IMR-90 (cell line): ENCODE data around the gene POLR2I. TPM values are rescaled to one million over a fixed set of nuclear protein-coding genes. Genes with fewer than 3 reads are reported as not detected.

Experiments
- ATAC-seq: fragments of 200-7000 bp; cut with Tn5 transposase; 2 replicates; pipeline ENCODE4 v1.9.1; 2020; ENCODE audit warnings: low read depth, mild to moderate bottlenecking, moderate library complexity
- BruUV-seq: library from RNA; stranded (reverse); fragments of 400-500 nt; replicated peaks from 2 replicates; lab custom pipeline; 2021; lab: Mats Ljungman, UMichigan
- CTCF ChIA-PET: fragments of 300-600 bp; formaldehyde crosslinking; extraction: SDS; loops from one replicate; lab custom pipeline; 2021; ENCODE audit warnings: antibody characterized with exemption; lab: Yijun Ruan, JAX
- POLR2A ChIA-PET: fragments of 300-600 bp; sonication (Branson Sonifier 250); formaldehyde crosslinking; loops from one replicate; lab custom pipeline; 2022; ENCODE audit warnings: antibody characterized with exemption; ENCODE audit not compliant: unreplicated experiment; lab: Charles Lee
- DNase-seq: peaks from one replicate; pipeline ENCODE4 v3.0.0; 2013
- H2AFZ ChIP-seq: replicated peaks from 2 replicates; pipeline ENCODE3; 2013; ENCODE audit warnings: low read length, mild to moderate bottlenecking; ENCODE audit not compliant: poor library complexity
- H2AK5ac ChIP-seq: 2 replicates; pipeline ENCODE4 v1.6.1; 2013; ENCODE audit warnings: low read depth, low read length, inconsistent platforms
- H2AK9ac ChIP-seq: replicated peaks from 2 replicates; pipeline ENCODE3; 2013; ENCODE audit warnings: mild to moderate bottlenecking, low read depth, low read length, moderate library complexity; ENCODE audit not compliant: poor library complexity
- H2BK120ac ChIP-seq: 2 replicates; pipeline ENCODE4 v1.6.1; 2013; ENCODE audit warnings: low read depth, low read length, inconsistent platforms
- H2BK15ac ChIP-seq: 3 replicates; pipeline ENCODE4 v1.6.1; 2013; ENCODE audit warnings: low read depth, low read length, inconsistent platforms
- H2BK20ac ChIP-seq: 2 replicates; pipeline ENCODE4 v1.6.1; 2013; ENCODE audit warnings: low read depth, mild to moderate bottlenecking, inconsistent platforms, low read length, moderate library complexity
- H2BK5ac ChIP-seq: 2 replicates; pipeline ENCODE4 v1.6.1; 2013; ENCODE audit warnings: mild to moderate bottlenecking, low read depth, low read length, inconsistent platforms; ENCODE audit not compliant: poor library complexity, severe bottlenecking
- H3K14ac ChIP-seq: replicated peaks from 2 replicates; pipeline ENCODE4 v1.6.1; 2013; ENCODE audit warnings: low read depth, low read length, inconsistent platforms
- H3K18ac ChIP-seq: 2 replicates; pipeline ENCODE4 v1.6.1; 2013; ENCODE audit warnings: low read depth, low read length, control low read depth
- H3K23ac ChIP-seq: 2 replicates; pipeline ENCODE4 v1.6.1; 2013; ENCODE audit warnings: low read depth, low read length, inconsistent platforms
- H3K27ac ChIP-seq: 2 replicates; pipeline ENCODE4 v1.5.1; 2013; ENCODE audit warnings: mild to moderate bottlenecking, control low read depth, low read length; ENCODE audit not compliant: insufficient read depth
- H3K27me3 ChIP-seq: 2 replicates; pipeline ENCODE4 v1.6.1; 2013; ENCODE audit warnings: low read length; ENCODE audit not compliant: control insufficient read depth, insufficient read depth
- H3K36me3 ChIP-seq: 2 replicates; pipeline ENCODE4 v1.6.1; 2013; ENCODE audit warnings: low read length, mixed read lengths; ENCODE audit not compliant: control insufficient read depth, insufficient read depth
- H3K4ac ChIP-seq: 2 replicates; pipeline ENCODE4 v1.6.1; 2013; ENCODE audit warnings: low read depth, low read length, inconsistent platforms
- H3K4me1 ChIP-seq: 2 replicates; pipeline ENCODE4 v1.6.1; 2013; ENCODE audit warnings: low read length, mixed read lengths; ENCODE audit not compliant: control insufficient read depth, insufficient read depth
- H3K4me2 ChIP-seq: 2 replicates; pipeline ENCODE4 v1.6.1; 2013; ENCODE audit warnings: low read depth, mild to moderate bottlenecking, control low read depth, low read length, moderate library complexity
- H3K4me3 ChIP-seq: 2 replicates; pipeline ENCODE4 v1.5.1; 2013; ENCODE audit warnings: low read depth, mild to moderate bottlenecking, control low read depth, low read length, moderate library complexity; ENCODE audit not compliant: insufficient read depth
- H3K56ac ChIP-seq: 2 replicates; pipeline ENCODE4 v1.6.1; 2013; ENCODE audit warnings: low read length, inconsistent platforms; ENCODE audit not compliant: insufficient read depth; ENCODE audit errors: extremely low read depth
- H3K79me1 ChIP-seq, 2 experiments: 2 replicates each; pipeline ENCODE4 v1.6.1; 2013; ENCODE audit warnings: low read length in 2 of 2, inconsistent platforms in 1 of 2, low read depth in 1 of 2
- H3K9ac ChIP-seq: 2 replicates; pipeline ENCODE4 v1.6.1; 2013; ENCODE audit warnings: low read depth, low read length, control low read depth
- H3K9me1 ChIP-seq: 2 replicates; pipeline ENCODE4 v1.6.1; 2013; ENCODE audit warnings: low read length, inconsistent platforms; ENCODE audit not compliant: insufficient read depth
- H3K9me3 ChIP-seq: 2 replicates; pipeline ENCODE4 v1.6.1; 2013; ENCODE audit warnings: low read length; ENCODE audit not compliant: control insufficient read depth, insufficient read depth
- H4K20me1 ChIP-seq: 2 replicates; pipeline ENCODE4 v1.6.1; 2013; ENCODE audit warnings: low read length, inconsistent platforms; ENCODE audit not compliant: insufficient read depth
- H4K5ac ChIP-seq: 2 replicates; pipeline ENCODE4 v1.6.1; 2013; ENCODE audit warnings: mild to moderate bottlenecking, low read depth, low read length, control low read depth
- H4K8ac ChIP-seq, 2 experiments: 2 replicates each; pipeline ENCODE4 v1.6.1; 2013; ENCODE audit warnings: low read depth in 2 of 2, low read length in 2 of 2, control low read depth in 1 of 2, inconsistent platforms in 1 of 2
- H4K91ac ChIP-seq: 2 replicates; pipeline ENCODE4 v1.6.1; 2013; ENCODE audit warnings: low read depth, low read length, inconsistent platforms; ENCODE audit not compliant: insufficient read depth
- CEBPB ChIP-seq: IDR thresholded peaks from 2 replicates; pipeline ENCODE4 v1.6.1; 2012; ENCODE audit warnings: low read depth, low read length, improper control_type of control experiment
- CHD1 ChIP-seq: IDR thresholded peaks from 2 replicates; pipeline ENCODE4 v1.6.1; 2012; ENCODE audit warnings: low read depth, low read length, improper control_type of control experiment
- FOS ChIP-seq: fragments of 150-350 bp; IDR thresholded peaks from 2 replicates; pipeline ENCODE4 v1.6.1; 2016; ENCODE audit warnings: low read depth, low read length
- MXI1 ChIP-seq: IDR thresholded peaks from 2 replicates; pipeline ENCODE4 v1.6.1; 2012; ENCODE audit warnings: low read depth, mild to moderate bottlenecking, low read length, moderate library complexity, borderline replicate concordance
- POLR2A ChIP-seq: IDR thresholded peaks from 2 replicates; pipeline ENCODE4 v1.6.1; 2012; ENCODE audit warnings: mild to moderate bottlenecking, low read depth, low read length
- RAD21 ChIP-seq: IDR thresholded peaks from 2 replicates; pipeline ENCODE4 v1.6.1; 2012; ENCODE audit warnings: low read length, improper control_type of control experiment
- RFX5 ChIP-seq: IDR thresholded peaks from 2 replicates; pipeline ENCODE4 v1.8.0; 2012; ENCODE audit warnings: low read depth, mild to moderate bottlenecking, low read length, moderate library complexity
- SMC3 ChIP-seq: fragments of 150-350 bp; IDR thresholded peaks from 2 replicates; pipeline ENCODE4 v1.6.1; 2016; ENCODE audit warnings: low read depth, mild to moderate bottlenecking, antibody characterized with exemption, low read length, moderate library complexity
- WGBS, 2 experiments: methylation state at CpG; one replicate each; pipeline versions ENCODE4 v1.1.5 to v1.1.7; 2013; ENCODE audit warnings: missing lambda C conversion rate in 2 of 2; ENCODE audit not compliant: insufficient read length in 1 of 2; ENCODE audit errors: extremely low coverage in 2 of 2; 5-methylcytosine and 5-hydroxymethylcytosine counted together
- dilution Hi-C: fragments of 300-500 bp; cut with HindIII; formaldehyde crosslinking; loops from one replicate; pipeline ENCODE4 v1.14.3; 2018; ENCODE audit warnings: low sequenced_read_pairs; ENCODE audit not compliant: unreplicated experiment
- in situ Hi-C: fragments of 300-500 bp; cut with MboI; formaldehyde crosslinking; loops from 3 replicates; pipeline ENCODE4 v1.14.3; 2019; ENCODE audit warnings: low sequenced_read_pairs, inconsistent platforms, mixed read lengths
- intact Hi-C: fragments of 100-400 bp; cut with micrococcal nuclease; formaldehyde crosslinking; loops from 2 replicates; pipeline ENCODE4 v1.10.0; 2022
- polyA plus RNA-seq, 3 experiments: library from polyadenylated mRNA; depleted of rRNA; stranded (reverse); fragments of >200 nt; gene quantifications; 2 replicates each; pipeline ENCODE4 v1.2.3, GENCODE V29; 2012; ENCODE audit warnings: low replicate concordance in 1 of 3
- total RNA-seq: library from RNA; depleted of rRNA; stranded (reverse); fragments of >200 nt; gene quantifications from 2 replicates; pipeline ENCODE4 v1.2.3, GENCODE V29; 2012
- TF ChIP-seq, protein P1 (sequence below): conservative IDR thresholded peaks from 2 replicates; pipeline ENCODE4 v1.5.1; 2012; ENCODE audit warnings: mild to moderate bottlenecking, low read depth, low read length, improper control_type of control experiment
- TF ChIP-seq, protein P2 (sequence below): fragments of 150-350 bp; IDR thresholded peaks from 2 replicates; pipeline ENCODE4 v1.6.1; 2017; ENCODE audit warnings: mild to moderate bottlenecking, antibody characterized with exemption, low read length, low read depth

The POLR2I gene
- total and polyA plus RNA-seq, 2 of the 4 experiments (the other 2 are of a cell fraction) = 35.8 to 59.7 TPM

DNA sequence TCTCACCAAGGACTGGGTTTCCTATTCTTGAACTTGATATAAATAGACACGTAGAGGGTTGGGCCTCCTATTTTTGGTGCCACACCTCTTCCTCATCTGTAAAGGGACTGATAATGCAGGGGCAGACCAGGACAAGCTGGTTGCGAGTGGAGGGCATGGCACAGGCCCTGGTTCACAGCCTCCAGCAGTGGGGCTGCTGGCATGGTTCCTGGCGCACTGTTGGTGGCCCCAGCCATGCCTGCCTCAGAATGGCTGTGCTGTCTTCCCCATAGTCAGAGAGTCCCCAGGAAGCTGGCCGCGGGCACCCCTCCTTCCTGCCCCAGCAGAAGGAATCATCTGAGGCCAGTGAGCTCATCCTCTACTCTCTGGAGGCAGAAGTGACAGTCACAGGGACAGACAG is 14.2 kb downstream of the POLR2I start:
- no peaks in the 10 kb centered on the region for H3K27me3 ChIP-seq
- H3K56ac ChIP-seq = no peak overlapping the region
- H3K18ac ChIP-seq = no peak overlapping the region
- BruUV-seq = no TSS peak
- no peak overlapping the region for H2BK20ac ChIP-seq
- H3K4me1 ChIP-seq = no peaks in the 10 kb centered on the region
- H4K5ac ChIP-seq = no peak overlapping the region
- no peaks in the 10 kb centered on the region for H4K20me1 ChIP-seq
- WGBS, 2 experiments = 100% methylated on average over 1 of the region's 5 CpGs; no CpG with 5 or more reads in 1 of the 2 experiments
- no peak for TF ChIP-seq POLR2A
- TF ChIP-seq SMC3 = no peak
- TF ChIP-seq FOS = no peak
- TF ChIP-seq CEBPB = no peak
- TF ChIP-seq, protein P1, sequence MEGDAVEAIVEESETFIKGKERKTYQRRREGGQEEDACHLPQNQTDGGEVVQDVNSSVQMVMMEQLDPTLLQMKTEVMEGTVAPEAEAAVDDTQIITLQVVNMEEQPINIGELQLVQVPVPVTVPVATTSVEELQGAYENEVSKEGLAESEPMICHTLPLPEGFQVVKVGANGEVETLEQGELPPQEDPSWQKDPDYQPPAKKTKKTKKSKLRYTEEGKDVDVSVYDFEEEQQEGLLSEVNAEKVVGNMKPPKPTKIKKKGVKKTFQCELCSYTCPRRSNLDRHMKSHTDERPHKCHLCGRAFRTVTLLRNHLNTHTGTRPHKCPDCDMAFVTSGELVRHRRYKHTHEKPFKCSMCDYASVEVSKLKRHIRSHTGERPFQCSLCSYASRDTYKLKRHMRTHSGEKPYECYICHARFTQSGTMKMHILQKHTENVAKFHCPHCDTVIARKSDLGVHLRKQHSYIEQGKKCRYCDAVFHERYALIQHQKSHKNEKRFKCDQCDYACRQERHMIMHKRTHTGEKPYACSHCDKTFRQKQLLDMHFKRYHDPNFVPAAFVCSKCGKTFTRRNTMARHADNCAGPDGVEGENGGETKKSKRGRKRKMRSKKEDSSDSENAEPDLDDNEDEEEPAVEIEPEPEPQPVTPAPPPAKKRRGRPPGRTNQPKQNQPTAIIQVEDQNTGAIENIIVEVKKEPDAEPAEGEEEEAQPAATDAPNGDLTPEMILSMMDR = no peak
- no peak for TF ChIP-seq RAD21
- TF ChIP-seq, protein P2, sequence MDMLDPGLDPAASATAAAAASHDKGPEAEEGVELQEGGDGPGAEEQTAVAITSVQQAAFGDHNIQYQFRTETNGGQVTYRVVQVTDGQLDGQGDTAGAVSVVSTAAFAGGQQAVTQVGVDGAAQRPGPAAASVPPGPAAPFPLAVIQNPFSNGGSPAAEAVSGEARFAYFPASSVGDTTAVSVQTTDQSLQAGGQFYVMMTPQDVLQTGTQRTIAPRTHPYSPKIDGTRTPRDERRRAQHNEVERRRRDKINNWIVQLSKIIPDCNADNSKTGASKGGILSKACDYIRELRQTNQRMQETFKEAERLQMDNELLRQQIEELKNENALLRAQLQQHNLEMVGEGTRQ = no peak
- TF ChIP-seq MXI1 = no peak
- TF ChIP-seq CHD1 = no peak
- TF ChIP-seq RFX5 = no peak
- H2BK5ac ChIP-seq = no peak overlapping the region
- DNase-seq (no peak), ATAC-seq (no peak)
- no peak overlapping the region for H4K8ac ChIP-seq
- CTCF ChIA-PET = no interaction called here
- H2BK120ac ChIP-seq = no peak overlapping the region
- POLR2A ChIA-PET = no interaction called here
- H3K14ac ChIP-seq = no peak overlapping the region
- H3K23ac ChIP-seq = no peak overlapping the region
- intact Hi-C loops (no loop called here), dilution Hi-C loops (no loop called here), in situ Hi-C loops (no loop called here)
- H3K36me3 ChIP-seq = peaks cover 8% of the 10 kb centered on the region
- H4K91ac ChIP-seq = no peak overlapping the region
- peak overlapping the region; percentile 37 for H2AK9ac ChIP-seq
- H2AK5ac ChIP-seq = no peak overlapping the region
- H3K9me3 ChIP-seq = no peaks in the 10 kb centered on the region
- H3K4ac ChIP-seq = no peak overlapping the region
- no peak overlapping the region for H2AFZ ChIP-seq
- no peaks in the 10 kb centered on the region for H3K9me1 ChIP-seq
- no peak overlapping the region for H3K27ac ChIP-seq
- H3K4me2 ChIP-seq = no peak overlapping the region
- H3K4me3 ChIP-seq = no peak overlapping the region
- H3K79me1 ChIP-seq = peaks cover 0 to 3% of the 10 kb centered on the region in 2 experiments; a peak in 1 of 4 replicates
- no peak overlapping the region for H2BK15ac ChIP-seq
- no peak overlapping the region for H3K9ac ChIP-seq
